H1 (cell line): ENCODE data around the gene SLAMF6. TPM values are rescaled to one million over a fixed set of nuclear protein-coding genes. Genes with fewer than 3 reads are reported as not detected.

Source experiments
- CTCF ChIA-PET: fragments of 300-600 bp; sonication (Branson Sonifier 250); formaldehyde crosslinking; loops from one replicate; lab custom pipeline; 2021; ENCODE audit not compliant: partially characterized antibody; lab: Charles Lee
- POLR2A ChIA-PET: fragments of 300-600 bp; sonication (Branson Sonifier 250); formaldehyde crosslinking; loops from one replicate; lab custom pipeline; 2021; ENCODE audit warnings: inconsistent platforms; ENCODE audit not compliant: partially characterized antibody; lab: Charles Lee
- DNase-seq, 2 experiments: peaks; one replicate each; pipeline versions ENCODE4 v3.0.0 to v3.0.0-alpha.2; 2010 to 2022; ENCODE audit warnings: low spot score in 2 of 2, low read depth in 1 of 2, mixed read lengths in 1 of 2
- FAIRE-seq: peaks from 2 replicates; lab custom pipeline; 2011; peaks lifted over from hg19 to GRCh38; lab: Jason Lieb, UNC
- H2AFZ ChIP-seq: 2 replicates; pipeline ENCODE4 v1.8.1; 2012; ENCODE audit warnings: low read length, inconsistent platforms
- H2AK5ac ChIP-seq: 2 replicates; pipeline ENCODE4 v1.6.1; 2013; ENCODE audit warnings: low read depth, low read length
- H2BK120ac ChIP-seq: replicated peaks from 2 replicates; pipeline ENCODE3; 2013; ENCODE audit warnings: low read depth, low read length, inconsistent platforms
- H2BK12ac ChIP-seq: 2 replicates; pipeline ENCODE4 v1.6.1; 2013; ENCODE audit warnings: low read depth, low read length
- H2BK15ac ChIP-seq: 2 replicates; pipeline ENCODE4 v1.6.1; 2013; ENCODE audit warnings: low read length
- H2BK20ac ChIP-seq: 2 replicates; pipeline ENCODE4 v1.6.1; 2013; ENCODE audit warnings: low read length
- H2BK5ac ChIP-seq: 2 replicates; pipeline ENCODE4 v1.6.1; 2013; ENCODE audit warnings: low read depth, low read length
- H3K14ac ChIP-seq: 2 replicates; pipeline ENCODE4 v1.6.1; 2013; ENCODE audit warnings: inconsistent platforms; ENCODE audit not compliant: insufficient read length
- H3K18ac ChIP-seq: 2 replicates; pipeline ENCODE4 v1.6.1; 2013; ENCODE audit warnings: low read length; ENCODE audit errors: extremely low read depth
- H3K23ac ChIP-seq: 2 replicates; pipeline ENCODE4 v1.6.1; 2013; ENCODE audit warnings: inconsistent platforms; ENCODE audit not compliant: insufficient read length
- H3K23me2 ChIP-seq: 2 replicates; pipeline ENCODE4 v1.6.1; 2013; ENCODE audit warnings: low read depth, low read length
- H3K27ac ChIP-seq: 2 replicates; pipeline ENCODE4 v1.6.1; 2011; ENCODE audit warnings: low read depth, low read length, inconsistent platforms
- H3K27me3 ChIP-seq, 4 experiments: replicated peaks in 1 of 4; 1 replicate in 1 of 4; 2 replicates in 3 of 4; pipeline versions ENCODE4 v1.6.1 to v1.8.1; 2011 to 2013; ENCODE audit warnings: low read length in 3 of 4, mild to moderate bottlenecking in 3 of 4, inconsistent platforms in 2 of 4, mixed read lengths in 2 of 4, moderate library complexity in 1 of 4; ENCODE audit not compliant: control insufficient read depth in 3 of 4, insufficient read depth in 3 of 4; ENCODE audit errors: extremely low read depth in 1 of 4
- H3K36me3 ChIP-seq, 4 experiments: 2 replicates each; pipeline versions ENCODE4 v1.6.1 to v1.8.1; 2011 to 2013; ENCODE audit warnings: mild to moderate bottlenecking in 4 of 4, low read length in 3 of 4, moderate library complexity in 2 of 4, control low read depth in 1 of 4, inconsistent platforms in 1 of 4; ENCODE audit not compliant: insufficient read depth in 4 of 4, control insufficient read depth in 2 of 4
- H3K4ac ChIP-seq: replicated peaks from 2 replicates; pipeline ENCODE3; 2013; ENCODE audit warnings: low read length, low read depth, mixed read lengths, inconsistent platforms; ENCODE audit not compliant: insufficient read length
- H3K4me1 ChIP-seq, 4 experiments: replicated peaks in 1 of 4; 1 replicate in 1 of 4; 2 replicates in 3 of 4; pipeline versions ENCODE4 v1.6.1 to v1.8.1; 2011 to 2013; ENCODE audit warnings: low read length in 3 of 4, inconsistent platforms in 2 of 4, mixed read lengths in 1 of 4; ENCODE audit not compliant: insufficient read depth in 4 of 4, control insufficient read depth in 3 of 4
- H3K4me2 ChIP-seq, 2 experiments: 2 replicates each; pipeline versions ENCODE4 v1.6.1 to v1.8.1; 2011 to 2013; ENCODE audit warnings: low read depth in 2 of 2, low read length in 2 of 2, control low read depth in 1 of 2, inconsistent platforms in 1 of 2, mild to moderate bottlenecking in 1 of 2; ENCODE audit not compliant: insufficient read depth in 1 of 2
- H3K4me3 ChIP-seq, 4 experiments: fragments of 200-600, 300-600 bp in 1 of 4; sonication (generic), shearing (Covaris generic), sonication (Bioruptor Twin) in 1 of 4; 2 replicates each; pipeline versions ENCODE4 v1.5.1 to v1.8.1; 2011 to 2016; ENCODE audit warnings: low read length in 4 of 4, low read depth in 3 of 4, control low read depth in 2 of 4, inconsistent platforms in 2 of 4, mild to moderate bottlenecking in 2 of 4, mixed read lengths in 1 of 4, moderate library complexity in 1 of 4; ENCODE audit not compliant: insufficient read depth in 2 of 4; ENCODE audit errors: extremely low read depth in 1 of 4
- H3K56ac ChIP-seq: replicated peaks from 2 replicates; pipeline ENCODE3; 2013; ENCODE audit warnings: low read depth, mild to moderate bottlenecking, mixed read lengths, low read length, inconsistent platforms; ENCODE audit not compliant: insufficient read length
- H3K79me1 ChIP-seq: 2 replicates; pipeline ENCODE4 v1.6.1; 2013; ENCODE audit warnings: low read depth, low read length, control low read depth
- H3K79me2 ChIP-seq, 2 experiments: 2 replicates each; pipeline versions ENCODE4 v1.6.1 to v1.8.1; 2012 to 2013; ENCODE audit warnings: low read length in 2 of 2, mild to moderate bottlenecking in 2 of 2, inconsistent platforms in 1 of 2; ENCODE audit not compliant: insufficient read depth in 2 of 2, control insufficient read depth in 1 of 2
- H3K9ac ChIP-seq, 4 experiments: replicated peaks in 1 of 4; 1 replicate in 1 of 4; 2 replicates in 3 of 4; pipeline versions ENCODE4 v1.6.1 to v1.8.1; 2011 to 2013; ENCODE audit warnings: low read depth in 3 of 4, low read length in 3 of 4, control low read depth in 2 of 4, mild to moderate bottlenecking in 2 of 4, moderate library complexity in 2 of 4, inconsistent platforms in 1 of 4; ENCODE audit errors: extremely low read depth in 1 of 4
- H3K9me3 ChIP-seq, 2 experiments: 2 replicates each; pipeline versions ENCODE4 v1.6.1 to v1.8.1; 2012 to 2013; ENCODE audit warnings: mild to moderate bottlenecking in 2 of 2, moderate library complexity in 2 of 2, control low read depth in 1 of 2, inconsistent platforms in 1 of 2, low read depth in 1 of 2, low read length in 1 of 2, mixed read lengths in 1 of 2; ENCODE audit not compliant: insufficient read depth in 2 of 2
- H4K20me1 ChIP-seq, 2 experiments: replicated peaks in 1 of 2; 2 replicates each; pipeline versions ENCODE3 to v1.8.1; 2011 to 2013; ENCODE audit warnings: inconsistent platforms in 2 of 2, low read length in 2 of 2, mild to moderate bottlenecking in 1 of 2; ENCODE audit not compliant: insufficient read depth in 2 of 2, control insufficient read depth in 1 of 2
- H4K5ac ChIP-seq: 2 replicates; pipeline ENCODE4 v1.6.1; 2013; ENCODE audit warnings: low read length, low read depth, mixed read lengths, inconsistent platforms; ENCODE audit not compliant: insufficient read length
- H4K8ac ChIP-seq: 2 replicates; pipeline ENCODE4 v1.8.0; 2013; ENCODE audit warnings: mild to moderate bottlenecking, moderate library complexity, low read length, inconsistent platforms; ENCODE audit not compliant: insufficient read depth; ENCODE audit errors: extremely low read depth
- H4K91ac ChIP-seq: replicated peaks from 2 replicates; pipeline ENCODE3; 2013; ENCODE audit warnings: low read length, mixed read lengths, inconsistent platforms; ENCODE audit not compliant: insufficient read length
- CBX8 ChIP-seq: fragments of 300-800, 300-1000 bp; sonication (generic); IDR thresholded peaks from 2 replicates; pipeline ENCODE4 v1.7.1; 2016; ENCODE audit warnings: low read depth, low read length, borderline replicate concordance
- EZH2 ChIP-seq: fragments of 200-600 bp; sonication (generic); IDR thresholded peaks from 2 replicates; pipeline ENCODE4 v1.7.1; 2012; ENCODE audit warnings: low read depth, mild to moderate bottlenecking, moderate library complexity, low read length, inconsistent platforms; ENCODE audit not compliant: severe bottlenecking
- GTF2F1 ChIP-seq: IDR thresholded peaks from 2 replicates; pipeline ENCODE4 v1.6.1; 2012; ENCODE audit warnings: low read depth, low read length, improper control_type of control experiment, borderline replicate concordance
- RXRA ChIP-seq: IDR thresholded peaks from 2 replicates; pipeline ENCODE4 v1.6.1; 2011; ENCODE audit warnings: low read depth, mild to moderate bottlenecking, low read length, moderate library complexity; ENCODE audit not compliant: insufficient read depth
- WGBS, 2 experiments: shearing (Covaris generic) in 1 of 2; methylation state at CpG; one replicate each; pipeline versions ENCODE4 v1.1.6 to v1.1.7; 2013 to 2015; ENCODE audit warnings: low lambda C conversion rate in 2 of 2, mixed read lengths in 2 of 2, inconsistent platforms in 1 of 2, low coverage in 1 of 2, missing lambda C conversion rate in 1 of 2; ENCODE audit not compliant: insufficient replicate concordance in 2 of 2, insufficient coverage in 1 of 2, insufficient read length in 1 of 2; ENCODE audit errors: extremely low coverage in 1 of 2, missing lambda C conversion rate in 1 of 2; 5-methylcytosine and 5-hydroxymethylcytosine counted together
- polyA plus RNA-seq, 7 experiments: library from polyadenylated mRNA; depleted of rRNA in 3 of 7; stranded (reverse) in 5 of 7; unstranded in 2 of 7; fragments of >200 nt in 5 of 7; fragments of 200-250 nt in 2 of 7; gene quantifications; 1 replicate in 5 of 7; 2 replicates in 1 of 7; 4 replicates in 1 of 7; pipeline versions ENCODE4 v1.2.1 to v1.2.3, GENCODE V29; 2011 to 2013; ENCODE audit warnings: missing spikeins in 2 of 7, mixed read lengths in 2 of 7
- total RNA-seq: library from RNA; stranded (reverse); fragmentation: NEBNext Ultra II Directional; extraction: Animal tissue kit (Norgen Biotek cat#: 25700); gene quantifications from 2 replicates; pipeline ENCODE4 v1.2.1, GENCODE V29; 2021
- TF ChIP-seq, protein P1 (sequence below): IDR thresholded peaks from 2 replicates; pipeline ENCODE4 v1.6.1; 2012; ENCODE audit warnings: inconsistent platforms

SLAMF6 gene
- total and polyA plus RNA-seq, 2 of the 8 experiments (the other 6 are each of a cell fraction or from before 2014, with no cell fraction given), result not detected

DNA sequence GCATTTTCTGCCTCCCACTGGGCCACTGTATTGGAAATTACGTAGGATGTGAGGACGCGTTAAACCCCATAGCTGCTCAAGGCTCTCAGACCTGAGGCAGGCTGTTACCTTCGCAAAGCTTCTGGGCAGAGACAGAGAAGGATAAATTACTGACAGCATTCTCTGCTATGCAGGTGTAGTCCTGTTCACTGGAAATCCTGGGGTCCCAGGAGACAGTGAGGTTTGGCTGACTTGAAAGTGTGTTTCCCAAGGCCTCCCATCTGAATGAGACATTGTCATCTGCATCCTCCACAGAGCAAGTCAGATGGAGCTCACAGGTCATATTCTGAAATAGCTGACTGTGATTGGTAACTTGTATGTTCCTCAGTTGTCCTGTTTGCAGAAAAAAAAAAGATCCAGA is 32.0 kb downstream of the SLAMF6 start:
- Histone ChIP-seq H2BK120ac (no peak overlapping the region), H2AK5ac (no peak overlapping the region), H3K79me2 (no peaks in the 10 kb centered on the region), H3K27ac (no peak overlapping the region), H2AFZ (no peak overlapping the region), H3K4ac (no peak overlapping the region), H3K4me1 (peaks cover 0 to 3% (median 1%) of the 10 kb centered on the region in 4 experiments; a peak in 2 of 7 replicates), H4K8ac (no peak overlapping the region), H3K9me3 (no peaks in the 10 kb centered on the region), H3K23ac (no peak overlapping the region), H4K91ac (no peak overlapping the region), H3K4me2 (no peak overlapping the region), H3K23me2 (peaks cover 2% of the 10 kb centered on the region; the same call in 1 of the 2 replicates), H3K4me3 (no peak overlapping the region), H2BK15ac (no peak overlapping the region), H2BK5ac (no peak overlapping the region), H3K79me1 (no peaks in the 10 kb centered on the region), H4K5ac (no peak overlapping the region), H3K18ac (no peak overlapping the region), H3K27me3 (no peaks in the 10 kb centered on the region), H4K20me1 (no peaks in the 10 kb centered on the region), H3K14ac (no peak overlapping the region), H2BK12ac (no peak overlapping the region), H3K36me3 (no peaks in the 10 kb centered on the region), H3K56ac (no peak overlapping the region), H3K9ac (no peak overlapping the region), H2BK20ac (no peak overlapping the region)
- FAIRE-seq (no peak), DNase-seq (no peak)
- CTCF ChIA-PET, result interaction anchor here (0.7 to 1.7 kb wide), 2 partner anchors 38 to 53 kb away, joined by 3 to 8 read pairs; no protein-coding TSS in a partner anchor
- 75% methylated on average over 4 of the region's 4 CpGs; no CpG with 5 or more reads in 1 of the 2 experiments for WGBS, 2 experiments
- POLR2A ChIA-PET, result interaction anchor here (0.9 kb wide), 1 partner anchor 9 kb away, joined by 3 read pairs; no protein-coding TSS in a partner anchor
- no peak for TF ChIP-seq GTF2F1
- no peak for TF ChIP-seq CBX8
- TF ChIP-seq RXRA, result no peak
- TF ChIP-seq, protein P1, sequence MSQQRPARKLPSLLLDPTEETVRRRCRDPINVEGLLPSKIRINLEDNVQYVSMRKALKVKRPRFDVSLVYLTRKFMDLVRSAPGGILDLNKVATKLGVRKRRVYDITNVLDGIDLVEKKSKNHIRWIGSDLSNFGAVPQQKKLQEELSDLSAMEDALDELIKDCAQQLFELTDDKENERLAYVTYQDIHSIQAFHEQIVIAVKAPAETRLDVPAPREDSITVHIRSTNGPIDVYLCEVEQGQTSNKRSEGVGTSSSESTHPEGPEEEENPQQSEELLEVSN, result no peak
- TF ChIP-seq EZH2, result no peak
